GM12873 (cell line): ENCODE measurements around the gene DDX1.

Experiments used
- CTCF ChIP-seq: IDR thresholded peaks from 2 replicates; pipeline ENCODE4 v1.5.1; 2012; ENCODE audit warnings: low read depth, mild to moderate bottlenecking, moderate library complexity, low read length, control low read depth; ENCODE audit not compliant: insufficient read depth; ENCODE audit errors: missing control alignments

The DDX1 gene

GRCh38 chr2:15675456-15676195, 84.0 kb downstream of the DDX1 start:
- no peak for TF ChIP-seq CTCF

DNA sequence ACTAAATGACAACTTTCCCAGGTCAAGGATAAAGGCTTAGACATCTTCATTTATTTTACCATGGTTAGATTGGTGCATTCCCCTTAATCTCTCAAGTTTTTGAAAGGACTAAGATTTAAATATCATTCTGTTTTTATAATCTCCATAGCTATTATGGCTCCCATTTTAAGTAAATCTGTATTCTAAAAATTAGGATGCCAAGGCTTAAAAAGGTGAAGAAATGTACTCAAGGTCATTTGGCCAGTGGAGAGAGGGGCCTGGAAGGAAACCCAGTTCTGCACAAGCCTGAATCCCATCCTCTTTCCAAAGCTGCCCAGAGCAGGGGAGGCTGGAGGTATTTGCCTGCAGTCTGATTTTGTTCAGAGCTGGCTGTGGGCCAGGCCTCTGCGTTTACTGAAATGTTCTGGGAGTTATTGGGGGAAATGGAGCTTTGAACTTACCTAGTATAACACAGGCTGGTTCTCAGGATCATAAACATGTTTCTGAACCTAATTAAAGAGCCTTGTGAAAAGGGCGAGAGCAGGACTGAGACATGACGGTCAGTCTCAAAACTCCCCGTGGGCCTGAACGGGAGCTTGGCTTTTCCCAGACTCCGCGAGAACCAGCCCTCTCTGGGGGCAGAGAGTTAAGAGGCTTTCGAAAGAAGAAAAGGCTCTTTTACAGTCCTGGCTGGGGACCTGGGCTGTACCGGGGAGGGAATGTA, 85.6 kb downstream of the DDX1 start:
- TF ChIP-seq CTCF, result no peak

GRCh38 chr2:15678346-15678745, 86.7 kb downstream of the DDX1 start:
- no peak for TF ChIP-seq CTCF

DNA sequence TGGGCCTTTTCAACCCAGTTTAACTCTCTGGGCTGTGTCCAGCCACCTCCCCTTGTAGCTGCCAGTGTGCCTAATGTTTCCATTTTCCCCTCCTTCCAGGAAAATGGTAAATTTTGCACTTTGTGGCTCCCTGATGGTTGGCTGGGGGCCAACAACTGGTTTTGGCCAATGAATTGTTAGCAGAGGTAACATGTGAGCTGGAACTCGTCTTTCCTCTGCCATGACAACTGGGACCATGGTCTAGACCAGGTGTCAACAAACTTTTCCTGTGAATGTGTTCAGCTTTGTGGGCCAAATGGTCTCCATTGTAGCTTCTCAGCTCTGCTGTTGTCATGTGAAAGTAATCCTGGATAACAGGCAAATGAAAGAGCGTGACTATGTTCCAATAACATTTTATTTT, 87.2 kb downstream of the DDX1 start:
- TF ChIP-seq CTCF, result no peak

- no peak for TF ChIP-seq CTCF
These were observed 87.8 kb downstream of the DDX1 start for GRCh38 chr2:15679386-15679924.
